HepG2 (cell line): ENCODE results near the gene CTU2. TPM values are rescaled to one million over a fixed set of nuclear protein-coding genes. Genes with fewer than 3 reads are reported as not detected.

Source experiments
- ARID3A ChIP-seq: IDR thresholded peaks from 2 replicates; pipeline ENCODE4 v1.6.1; 2012; ENCODE audit warnings: low read depth, low read length, improper control_type of control experiment
- HIVEP1 ChIP-seq: sonication (generic); formaldehyde crosslinking; IDR thresholded peaks from 2 replicates; pipeline ENCODE4 v1.4.0; 2020; ENCODE audit warnings: mild to moderate bottlenecking, missing genetic modification reagents
- HNF4G ChIP-seq, 2 experiments: sonication (generic) in 1 of 2; formaldehyde crosslinking in 1 of 2; IDR thresholded peaks; 2 replicates each; pipeline versions ENCODE4 v1.4.0 to v1.6.1; 2011 to 2020; ENCODE audit warnings: borderline replicate concordance in 2 of 2, low read depth in 2 of 2, mild to moderate bottlenecking in 2 of 2, low read length in 1 of 2, missing genetic modification reagents in 1 of 2, moderate library complexity in 1 of 2
- HNRNPUL1 ChIP-seq: fragments of 200-400 bp; formaldehyde crosslinking; IDR thresholded peaks from 2 replicates; pipeline ENCODE4 v1.6.1; 2017; ENCODE audit warnings: low read depth, mild to moderate bottlenecking, low read length, moderate library complexity
- IRF9 ChIP-seq: sonication (generic); formaldehyde crosslinking; IDR thresholded peaks from 2 replicates; pipeline ENCODE4 v1.8.0; 2022; ENCODE audit warnings: missing genetic modification reagents, mild to moderate bottlenecking, borderline replicate concordance
- LBX2 ChIP-seq: sonication (generic); formaldehyde crosslinking; IDR thresholded peaks from 2 replicates; pipeline ENCODE4 v1.5.0; 2020; ENCODE audit warnings: missing genetic modification reagents, mild to moderate bottlenecking, borderline replicate concordance
- MIER3 ChIP-seq: IDR thresholded peaks from 2 replicates; pipeline ENCODE4 v1.6.1; 2016; ENCODE audit warnings: missing compliant biosample characterization, borderline replicate concordance
- MXD3 ChIP-seq: IDR thresholded peaks from 2 replicates; pipeline ENCODE4 v1.6.1; 2016; ENCODE audit warnings: mild to moderate bottlenecking, missing biosample characterization, missing genetic modification reagents
- MYC ChIP-seq: sonication (generic); formaldehyde crosslinking; IDR thresholded peaks from 2 replicates; pipeline ENCODE4 v1.9.0; 2021; ENCODE audit warnings: missing genetic modification reagents, borderline replicate concordance
- NFIB ChIP-seq: sonication (generic); formaldehyde crosslinking; IDR thresholded peaks from 2 replicates; pipeline ENCODE4 v1.9.0; 2021; ENCODE audit warnings: missing genetic modification reagents, mild to moderate bottlenecking, borderline replicate concordance
- NR2F1 ChIP-seq, 2 experiments: fragments of 450-650 bp in 1 of 2; formaldehyde crosslinking in 1 of 2; IDR thresholded peaks; 2 replicates each; pipeline versions ENCODE4 v1.5.0 to v1.6.1; 2016 to 2020; ENCODE audit warnings: mild to moderate bottlenecking in 1 of 2, missing compliant biosample characterization in 1 of 2, missing genetic modification reagents in 1 of 2, moderate library complexity in 1 of 2
- PCBP1 ChIP-seq: fragments of 200-400 bp; formaldehyde crosslinking; IDR thresholded peaks from 2 replicates; pipeline ENCODE4 v1.6.1; 2017; ENCODE audit warnings: mild to moderate bottlenecking, low read depth, low read length, borderline replicate concordance
- PRMT3 ChIP-seq: sonication (generic); formaldehyde crosslinking; IDR thresholded peaks from 2 replicates; pipeline ENCODE4 v1.8.1; 2022; ENCODE audit warnings: low read depth, mild to moderate bottlenecking, moderate library complexity, missing genetic modification reagents, borderline replicate concordance
- TFDP2 ChIP-seq: sonication (generic); formaldehyde crosslinking; IDR thresholded peaks from 2 replicates; pipeline ENCODE4 v1.4.0; 2020; ENCODE audit warnings: missing genetic modification reagents
- XRCC5 ChIP-seq: fragments of 200-400 bp; formaldehyde crosslinking; optimal IDR thresholded peaks from 2 replicates; pipeline ENCODE3; 2017; ENCODE audit warnings: mild to moderate bottlenecking, low read length
- YEATS4 ChIP-seq: sonication (generic); formaldehyde crosslinking; IDR thresholded peaks from 2 replicates; pipeline ENCODE4 v1.4.0; 2020; ENCODE audit warnings: missing genetic modification reagents, borderline replicate concordance
- ZFP1 ChIP-seq: IDR thresholded peaks from 2 replicates; pipeline ENCODE4 v1.6.1; 2016
- ZNF34 ChIP-seq: sonication (generic); formaldehyde crosslinking; IDR thresholded peaks from 2 replicates; pipeline ENCODE4 v1.4.0; 2020; ENCODE audit warnings: mild to moderate bottlenecking, missing genetic modification reagents, borderline replicate concordance
- ZNF550 ChIP-seq: sonication (generic); formaldehyde crosslinking; IDR thresholded peaks from 2 replicates; pipeline ENCODE4 v1.4.0; 2020; ENCODE audit warnings: mild to moderate bottlenecking, missing genetic modification reagents, borderline replicate concordance
- ZNF572 ChIP-seq: sonication (generic); formaldehyde crosslinking; IDR thresholded peaks from 2 replicates; pipeline ENCODE4 v1.5.1; 2020; ENCODE audit warnings: mild to moderate bottlenecking, missing genetic modification reagents
- ZNF879 ChIP-seq: sonication (generic); formaldehyde crosslinking; IDR thresholded peaks from 2 replicates; pipeline ENCODE4 v1.8.1; 2023; ENCODE audit warnings: missing genetic modification reagents
- ZZZ3 ChIP-seq: sonication (generic); formaldehyde crosslinking; IDR thresholded peaks from 2 replicates; pipeline ENCODE4 v1.4.0; 2020; ENCODE audit warnings: missing genetic modification reagents, mild to moderate bottlenecking, borderline replicate concordance
- polyA plus RNA-seq, 8 experiments: library from polyadenylated mRNA; depleted of rRNA in 3 of 8; stranded (reverse) in 7 of 8; unstranded in 1 of 8; fragments of >200 nt; fragmentation: Illumina TruSeq in 4 of 8; extraction: Trizol in 4 of 8; gene quantifications; 2 replicates each; pipeline versions ENCODE4 v1.2.1 to v1.2.3, GENCODE V29; 2011 to 2016; ENCODE audit warnings: low read depth in 4 of 8, missing spikeins in 1 of 8, mixed read lengths in 1 of 8; ENCODE audit not compliant: insufficient read depth in 1 of 8
- total RNA-seq, 5 experiments: library from RNA; depleted of rRNA; stranded (reverse); fragments of >200 nt; fragmentation: Illumina TruSeq; extraction: Trizol; gene quantifications; 2 replicates each; pipeline ENCODE4 v1.2.3, GENCODE V29; 2016; ENCODE audit warnings: low read depth in 1 of 5

Gene CTU2
- total and polyA plus RNA-seq, 2 of the 13 experiments (the other 11 are each of a cell fraction or from before 2014, with no cell fraction given) = 13.3 to 21.9 TPM

- TF ChIP-seq ZZZ3 (CRISPR knock-in tag) (no peak), ZFP1 (CRISPR knock-in tag) (no peak), ZNF550 (CRISPR knock-in tag) (peak; percentile 28; the same call in 1 of the 2 replicates), ZNF34 (CRISPR knock-in tag) (no peak), IRF9 (no peak), ZNF879 (CRISPR knock-in tag) (no peak), XRCC5 (peak; percentile 78), PCBP1 (no peak), NR2F1 (CRISPR knock-in tag; IDR thresholded peaks at IDR 0.05) (no peak), HNRNPUL1 (no peak), MYC (CRISPR knock-in tag) (peak; percentile 59; the same call in 1 of the 2 replicates), TFDP2 (CRISPR knock-in tag) (peak; percentile 32; the same call in 1 of the 2 replicates), MXD3 (CRISPR knock-in tag) (peak; percentile 52; the same call in 1 of the 2 replicates), HNF4G (IDR thresholded peaks at IDR 0.05; ENCODE audit: borderline replicate concordance, low read depth, low read length) (no peak), HNF4G (CRISPR knock-in tag; IDR thresholded peaks at IDR 0.05; ENCODE audit: borderline replicate concordance, low read depth) (no peak), ZNF572 (CRISPR knock-in tag) (0 out of 2 replicates have a peak, but pooled peaks have one; percentile 78), ARID3A (no peak), NFIB (CRISPR knock-in tag) (0 out of 2 replicates have a peak, but pooled peaks have one; percentile 54), HIVEP1 (CRISPR knock-in tag) (peak; percentile 49), LBX2 (CRISPR knock-in tag) (no peak), PRMT3 (CRISPR knock-in tag) (peak; percentile 5; the same call in 1 of the 2 replicates), MIER3 (CRISPR knock-in tag) (no peak), YEATS4 (CRISPR knock-in tag) (peak; percentile 26; the same call in 1 of the 2 replicates)
Measured at GRCh38 chr16:88681084-88681680, 25.1 kb upstream of the CTU2 start (continued).
